Measurements from ENCODE around the gene POLG2. TPM values are rescaled to one million over a fixed set of nuclear protein-coding genes. Genes with fewer than 3 reads are reported as not detected.

The POLG2 gene
- total and polyA plus RNA-seq, 9 of the 15 experiments (the other 6 are each of a cell fraction or from before 2014, with no cell fraction given) = 13.4 to 44.8 (median 37.0) TPM

- H3K9me3 ChIP-seq (replicated peaks; ENCODE audit: control insufficient read depth, insufficient read depth, low read depth, low read length) = no peaks in the 10 kb centered on the region; the same call in 1 of the 2 replicates
- H3K9ac ChIP-seq (ENCODE audit: insufficient read depth in 1 of 2, low read depth in 2 of 2, low read length in 2 of 2) = peak overlapping the region; percentile 88 to 96
- H3K27ac ChIP-seq (ENCODE audit: extremely low read depth, low read depth, low read length) = peak overlapping the region; percentile 90
- ATAC-seq (peak; percentile 0), DNase-seq (ENCODE audit: extremely low read depth in 1 of 4, low spot score in 3 of 4) (no peak), FAIRE-seq (peak; percentile 67)
- ChIA-PET CTCF (ENCODE audit: low intra/inter-chr PET ratio) (interaction anchor here (1.6 to 2.3 kb wide), 2 partner anchors 75 to 153 kb away, joined by 7 to 8 read pairs; no protein-coding TSS in a partner anchor), POLR2A (interaction anchor here (0.6 to 6.8 kb wide), 14 partner anchors 9 to 351 kb away, joined by 3 to 114 read pairs (median 4); partner anchors contain the start of genes CEP95 and DDX5)
- no peaks in the 10 kb centered on the region for H3K9me1 ChIP-seq (ENCODE audit: control insufficient read depth, insufficient read depth, low read length)
- in situ Hi-C loops (cut with MboI) = no loop called here
- H3K4me3 ChIP-seq = peak overlapping the region; percentile 69
- peak overlapping the region; percentile 95 for H2AFZ ChIP-seq (ENCODE audit: low read depth, low read length)
- H3K36me3 ChIP-seq (ENCODE audit: control insufficient read depth, insufficient read depth, low read length) = peaks cover 71% of the 10 kb centered on the region
- peaks cover 4 to 10% of the 10 kb centered on the region in 2 experiments; a peak in 3 of 5 replicates for H3K4me1 ChIP-seq (replicated peaks in 1 of 2; ENCODE audit: control insufficient read depth in 2 of 2, insufficient read depth in 2 of 2, low read length in 2 of 2)
- no peaks in the 10 kb centered on the region for H3K27me3 ChIP-seq (ENCODE audit: control insufficient read depth in 2 of 2, insufficient read depth in 2 of 2, low read length in 2 of 2)
- intact Hi-C loops (cut with micrococcal nuclease) = loop anchor here (2.0 kb wide), 2 partner anchors 76 to 106 kb away; no protein-coding TSS in a partner anchor
- BruUV-seq (replicated peaks) = no TSS peak
- WGBS (ENCODE audit: insufficient coverage, low coverage, missing lambda C conversion rate) = under 1% methylated on average over 20 of the region's 20 CpGs
- 0 out of 2 replicates have a peak, but pooled peaks cover 8% of the 10 kb centered on the region for H4K20me1 ChIP-seq (replicated peaks; ENCODE audit: control insufficient read depth, insufficient read depth, low read length)
- H3K4me2 ChIP-seq (ENCODE audit: insufficient read depth, low read length) = peak overlapping the region; percentile 85
- peaks cover 68% of the 10 kb centered on the region for H3K79me2 ChIP-seq (ENCODE audit: control insufficient read depth, insufficient read depth, low read length)
- TF ChIP-seq HMG20B (CRISPR knock-in tag; IDR thresholded peaks at IDR 0.05) (no peak), ZNF121 (CRISPR knock-in tag; conservative IDR thresholded peaks at IDR 0.05) (no peak), RBM34 (IDR thresholded peaks at IDR 0.05; ENCODE audit: borderline replicate concordance, insufficient read depth, low read length) (no peak), CREB3L1 (IDR thresholded peaks at IDR 0.05; ENCODE audit: borderline replicate concordance, low read depth) (peak; percentile 28; the same call in 1 of the 2 replicates), NONO (IDR thresholded peaks at IDR 0.05; ENCODE audit: low read depth in 2 of 2, low read length in 1 of 2) (no peak), SETDB1 (IDR thresholded peaks at IDR 0.05; ENCODE audit: low read length) (no peak), RBM15 (IDR thresholded peaks at IDR 0.05; ENCODE audit: insufficient read depth, low read length) (no peak), ZNF347 (CRISPR knock-in tag; IDR thresholded peaks at IDR 0.05; ENCODE audit: low read depth) (no peak), ZFPM2 (CRISPR knock-in tag; IDR thresholded peaks at IDR 0.05) (no peak), NUFIP1 (IDR thresholded peaks at IDR 0.05; ENCODE audit: partially characterized antibody) (no peak), HLTF (IDR thresholded peaks at IDR 0.05) (0 out of 2 replicates have a peak, but pooled peaks have one; percentile 13), BCOR (IDR thresholded peaks at IDR 0.05) (peak; percentile 8; the same call in 1 of the 2 replicates), JUN (IDR thresholded peaks at IDR 0.05; ENCODE audit: borderline replicate concordance, low read depth, low read length) (no peak), JUN (CRISPR knock-in tag; IDR thresholded peaks at IDR 0.05; ENCODE audit: borderline replicate concordance) (no peak)
Observed at GRCh38 chr17:64496348-64496785, 487 bp downstream of the POLG2 start.
